Measurements from ENCODE around the gene EIF3A.

EIF3A gene

GRCh38 chr10:119095640-119096039 is 15.0 kb upstream of the EIF3A start:
- H3K4me3 ChIP-seq (ENCODE audit: low read length) = no peak overlapping the region
- TF ChIP-seq CTCF (conservative IDR thresholded peaks at IDR 0.05; ENCODE audit: low read depth, low read length) = no peak
- no peak for DNase-seq (ENCODE audit: low read depth)

GRCh38 chr10:119090968-119091367 is 10.4 kb upstream of the EIF3A start:
- TF ChIP-seq CTCF (conservative IDR thresholded peaks at IDR 0.05; ENCODE audit: low read depth, low read length) = no peak
- DNase-seq (ENCODE audit: low read depth) = peak; percentile 61
- H3K4me3 ChIP-seq (ENCODE audit: low read length) = no peak overlapping the region

GRCh38 chr10:119090026-119090795 is 9.6 kb upstream of the EIF3A start:
- TF ChIP-seq CTCF (conservative IDR thresholded peaks at IDR 0.05; ENCODE audit: low read depth, low read length) = no peak
- DNase-seq (ENCODE audit: low read depth) = no peak
- H3K4me3 ChIP-seq (ENCODE audit: low read length) = no peak overlapping the region

- no peak for TF ChIP-seq CTCF (conservative IDR thresholded peaks at IDR 0.05; ENCODE audit: low read depth, low read length)
- H3K4me3 ChIP-seq (ENCODE audit: low read length) = no peak overlapping the region
Observed at GRCh38 chr10:119087271-119087882, 6.8 kb upstream of the EIF3A start.

GRCh38 chr10:119084896-119085295 is 4.3 kb upstream of the EIF3A start:
- peak; percentile 39 for DNase-seq (ENCODE audit: low read depth)
- no peak overlapping the region for H3K4me3 ChIP-seq (ENCODE audit: low read length)
- no peak for TF ChIP-seq CTCF (conservative IDR thresholded peaks at IDR 0.05; ENCODE audit: low read depth, low read length)

More at GRCh38 chr10:119087271-119087882, 6.8 kb upstream of the EIF3A start:
- no peak for DNase-seq (ENCODE audit: low read depth)

GRCh38 chr10:119079599-119080520 is 757 bp downstream of the EIF3A start:
- DNase-seq (ENCODE audit: low read depth) = peak; percentile 43

More at GRCh38 chr10:119079599-119080520, 757 bp downstream of the EIF3A start:
- H3K4me3 ChIP-seq (ENCODE audit: low read length) = peak overlapping the region; percentile 96
- TF ChIP-seq CTCF (conservative IDR thresholded peaks at IDR 0.05; ENCODE audit: low read depth, low read length) = no peak
